ENCODE measurements around the gene IFRD2.

IFRD2 gene

GRCh38 chr3:50302095-50303012, 10.1 kb upstream of the IFRD2 start:
- in situ Hi-C loops (cut with MboI; ENCODE audit: low sequenced_read_pairs, unreplicated experiment): no loop called here
- DNase-seq (ENCODE audit: low spot score): no peak
- no peak for TF ChIP-seq CTCF (IDR thresholded peaks at IDR 0.05; ENCODE audit: borderline replicate concordance, control extremely low read depth, extremely low read depth, insufficient read depth, missing control alignments)

- in situ Hi-C loops (cut with MboI; ENCODE audit: low sequenced_read_pairs, unreplicated experiment): no loop called here
- no peak for TF ChIP-seq CTCF (IDR thresholded peaks at IDR 0.05; ENCODE audit: borderline replicate concordance, control extremely low read depth, extremely low read depth, insufficient read depth, missing control alignments)
- DNase-seq (ENCODE audit: low spot score): no peak
These were observed 8.5 kb upstream of the IFRD2 start for GRCh38 chr3:50300681-50301254.

GRCh38 chr3:50299929-50300680, 7.9 kb upstream of the IFRD2 start:
- no peak for DNase-seq (ENCODE audit: low spot score)
- in situ Hi-C loops (cut with MboI; ENCODE audit: low sequenced_read_pairs, unreplicated experiment): no loop called here
- TF ChIP-seq CTCF (IDR thresholded peaks at IDR 0.05; ENCODE audit: borderline replicate concordance, control extremely low read depth, extremely low read depth, insufficient read depth, missing control alignments): no peak

- DNase-seq (ENCODE audit: low spot score): no peak
- no peak for TF ChIP-seq CTCF (IDR thresholded peaks at IDR 0.05; ENCODE audit: borderline replicate concordance, control extremely low read depth, extremely low read depth, insufficient read depth, missing control alignments)
- in situ Hi-C loops (cut with MboI; ENCODE audit: low sequenced_read_pairs, unreplicated experiment): no loop called here
These were observed 7.4 kb upstream of the IFRD2 start for GRCh38 chr3:50299638-50299928.

- in situ Hi-C loops (cut with MboI; ENCODE audit: low sequenced_read_pairs, unreplicated experiment): no loop called here
- peak; percentile 99 for DNase-seq (ENCODE audit: low spot score)
These were observed 6.8 kb upstream of the IFRD2 start, which contains the start of the genes HYAL3 and NAA80 for GRCh38 chr3:50298836-50299637. Gene HYAL3, minus strand, starts transcription at chr3:50299405. Its CDS starts 3,803 bp downstream, at chr3:50295602. Gene NAA80, minus strand, starts transcription at chr3:50299405. Its CDS starts 1,942 bp downstream, at chr3:50297463.

More at GRCh38 chr3:50298836-50299637, 6.8 kb upstream of the IFRD2 start, which contains the start of the genes HYAL3 and NAA80:
- peak; percentile 36 for TF ChIP-seq CTCF (IDR thresholded peaks at IDR 0.05; ENCODE audit: borderline replicate concordance, control extremely low read depth, extremely low read depth, insufficient read depth, missing control alignments)

Measured in GM13976 (cell line).